WI38 (cell line): ENCODE data around the gene VKORC1L1.
"Not testable (repeated sequence)": the region's sequence is repeated elsewhere in the genome, so short reads cannot be mapped to it uniquely, and the experiment has no call there.

Experiments
- H3K4me3 ChIP-seq: 2 replicates; pipeline ENCODE4 v1.5.1; 2011; ENCODE audit warnings: low read depth, mild to moderate bottlenecking, control low read depth, low read length
- TF ChIP-seq, protein P1 (sequence below): IDR thresholded peaks from 2 replicates; pipeline ENCODE4 v1.5.1; 2012; ENCODE audit warnings: low read depth, mild to moderate bottlenecking, control low read depth, low read length

The VKORC1L1 gene

DNA sequence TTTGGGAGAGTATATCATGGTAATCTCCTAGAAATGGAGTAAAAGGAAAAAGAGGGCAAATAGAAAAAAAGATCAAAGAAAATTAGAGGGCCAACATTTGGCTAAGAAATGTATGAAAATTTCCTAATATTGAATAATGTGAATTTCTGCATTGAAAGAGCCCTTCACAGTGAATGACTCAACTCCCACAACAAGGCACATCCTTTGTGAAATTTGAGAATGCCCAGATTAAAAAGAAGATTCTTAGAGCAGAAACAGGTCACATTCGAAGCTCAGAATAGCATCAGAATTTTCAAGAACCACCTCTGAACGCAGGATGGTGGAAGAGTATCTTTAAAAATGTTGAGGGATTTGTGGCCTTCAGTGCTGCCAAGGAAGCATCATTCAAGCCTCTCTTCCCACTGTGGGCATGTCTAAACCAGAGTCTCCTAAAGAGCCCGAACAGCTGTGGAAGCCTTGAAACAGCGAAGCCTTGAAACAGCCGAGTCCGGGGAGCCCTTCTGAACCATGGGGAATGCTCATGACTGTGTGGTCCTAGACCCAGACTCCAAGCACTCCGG is 65.5 kb downstream of the VKORC1L1 start:
- H3K4me3 ChIP-seq = no peak overlapping the region
- TF ChIP-seq, protein P1, sequence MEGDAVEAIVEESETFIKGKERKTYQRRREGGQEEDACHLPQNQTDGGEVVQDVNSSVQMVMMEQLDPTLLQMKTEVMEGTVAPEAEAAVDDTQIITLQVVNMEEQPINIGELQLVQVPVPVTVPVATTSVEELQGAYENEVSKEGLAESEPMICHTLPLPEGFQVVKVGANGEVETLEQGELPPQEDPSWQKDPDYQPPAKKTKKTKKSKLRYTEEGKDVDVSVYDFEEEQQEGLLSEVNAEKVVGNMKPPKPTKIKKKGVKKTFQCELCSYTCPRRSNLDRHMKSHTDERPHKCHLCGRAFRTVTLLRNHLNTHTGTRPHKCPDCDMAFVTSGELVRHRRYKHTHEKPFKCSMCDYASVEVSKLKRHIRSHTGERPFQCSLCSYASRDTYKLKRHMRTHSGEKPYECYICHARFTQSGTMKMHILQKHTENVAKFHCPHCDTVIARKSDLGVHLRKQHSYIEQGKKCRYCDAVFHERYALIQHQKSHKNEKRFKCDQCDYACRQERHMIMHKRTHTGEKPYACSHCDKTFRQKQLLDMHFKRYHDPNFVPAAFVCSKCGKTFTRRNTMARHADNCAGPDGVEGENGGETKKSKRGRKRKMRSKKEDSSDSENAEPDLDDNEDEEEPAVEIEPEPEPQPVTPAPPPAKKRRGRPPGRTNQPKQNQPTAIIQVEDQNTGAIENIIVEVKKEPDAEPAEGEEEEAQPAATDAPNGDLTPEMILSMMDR = no peak

DNA sequence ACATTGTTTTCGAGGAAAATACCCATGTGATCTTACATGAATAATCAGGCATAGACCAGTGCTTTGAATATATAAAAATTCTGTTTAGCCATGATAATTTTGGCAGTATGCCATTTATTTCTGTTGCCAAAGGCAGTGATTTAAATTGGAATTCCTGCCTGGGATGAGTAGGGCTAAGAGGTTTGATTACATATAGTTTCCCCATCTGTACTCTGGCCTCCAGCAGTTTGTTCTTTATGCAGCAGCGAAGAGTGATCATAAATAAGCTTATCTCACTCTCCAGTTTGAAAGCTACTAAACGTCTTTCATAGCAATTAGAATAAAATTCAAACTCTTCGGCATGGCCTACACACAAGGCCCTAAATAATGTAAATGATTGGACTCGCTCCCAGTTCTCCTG is 72.9 kb downstream of the VKORC1L1 start:
- not testable (repeated sequence) for H3K4me3 ChIP-seq

DNA sequence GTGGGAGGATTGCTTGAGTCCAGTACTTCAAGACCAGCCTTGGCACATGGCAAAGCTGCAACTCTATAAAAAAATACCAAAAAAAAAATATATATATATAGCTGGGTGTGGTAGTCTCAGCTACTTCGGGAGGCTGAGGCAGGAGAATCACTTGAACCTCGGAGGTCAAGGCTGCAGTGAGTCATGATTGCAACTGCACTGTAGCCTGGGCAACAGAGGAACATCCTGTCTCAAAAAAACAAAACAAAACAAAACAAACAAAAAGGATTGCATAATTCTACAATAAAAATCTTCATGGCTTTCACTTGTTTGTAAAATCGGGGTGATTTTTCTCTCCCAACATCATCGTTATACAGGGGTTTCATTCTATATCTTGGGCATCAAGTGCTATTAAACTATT is 74.0 kb downstream of the VKORC1L1 start:
- TF ChIP-seq, protein P1 = no peak
- no peak overlapping the region for H3K4me3 ChIP-seq

DNA sequence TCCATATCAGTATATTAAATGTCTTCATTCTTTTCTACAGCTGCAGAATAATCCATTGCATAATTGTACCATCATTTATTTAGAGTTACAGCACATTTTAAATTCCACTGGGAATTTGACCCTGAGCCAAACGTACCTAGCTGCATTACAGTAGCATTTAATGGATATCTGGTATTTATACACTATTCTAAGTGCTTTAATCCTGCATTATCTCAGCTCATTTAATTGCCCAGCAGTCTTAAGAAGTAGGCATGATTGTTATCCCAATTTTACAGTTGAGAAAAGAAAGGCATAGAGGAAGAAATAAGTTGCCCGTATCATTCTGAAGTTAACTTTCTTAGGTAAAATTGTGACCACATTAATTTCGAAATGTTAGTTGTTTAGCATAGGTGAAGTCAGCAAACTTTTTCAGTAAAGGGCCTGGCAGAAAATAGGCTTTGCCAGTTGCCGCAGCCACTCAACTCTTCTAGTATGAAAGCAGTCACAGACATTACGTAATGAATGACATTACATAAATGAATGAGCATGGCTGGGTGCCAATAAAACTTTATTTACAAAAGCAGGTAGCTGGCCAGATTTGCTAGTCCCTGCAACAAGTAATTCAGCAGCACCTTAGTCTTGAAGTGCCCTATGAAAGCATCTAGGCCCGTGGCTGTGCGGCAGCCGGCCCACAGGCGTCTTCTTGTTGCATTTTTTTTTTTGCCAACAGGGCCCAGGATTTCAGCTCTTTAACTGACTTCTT is 79.1 kb downstream of the VKORC1L1 start:
- H3K4me3 ChIP-seq = no peak overlapping the region
- TF ChIP-seq, protein P1 = no peak

DNA sequence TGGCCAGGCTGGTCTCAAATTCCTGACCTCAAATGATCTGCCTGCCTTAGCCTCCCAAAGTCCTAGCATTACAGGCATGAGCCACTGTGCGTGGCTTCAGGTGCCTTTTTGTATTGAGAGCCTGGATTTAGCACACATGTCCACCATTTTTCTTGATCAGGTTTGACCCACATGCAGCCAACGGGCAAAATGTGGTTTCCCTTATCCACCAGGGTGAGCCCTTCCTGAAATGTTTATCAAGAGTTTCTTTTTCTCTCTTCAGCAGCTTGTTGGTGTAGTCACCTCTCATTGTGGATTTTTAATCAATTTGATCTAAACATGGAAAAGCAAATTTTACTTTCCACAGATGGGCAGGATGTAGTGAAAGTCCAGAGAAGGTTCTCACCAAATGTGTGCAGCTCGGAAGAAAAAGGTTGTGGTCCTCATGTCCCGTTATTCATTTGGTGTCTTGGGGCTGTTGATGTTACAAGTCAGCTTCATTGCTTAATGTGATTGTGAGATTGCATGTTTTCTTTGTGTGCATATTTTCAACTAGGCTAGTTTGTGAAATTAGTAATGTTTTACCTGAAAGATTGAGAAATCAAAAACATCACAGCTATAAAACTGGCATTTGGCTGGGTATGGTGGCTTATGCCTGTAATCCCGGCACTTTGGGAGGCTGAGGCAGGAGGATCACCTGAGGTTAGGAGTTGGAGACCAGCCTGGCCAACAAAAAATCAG is 80.3 kb downstream of the VKORC1L1 start:
- TF ChIP-seq, protein P1 = no peak

DNA sequence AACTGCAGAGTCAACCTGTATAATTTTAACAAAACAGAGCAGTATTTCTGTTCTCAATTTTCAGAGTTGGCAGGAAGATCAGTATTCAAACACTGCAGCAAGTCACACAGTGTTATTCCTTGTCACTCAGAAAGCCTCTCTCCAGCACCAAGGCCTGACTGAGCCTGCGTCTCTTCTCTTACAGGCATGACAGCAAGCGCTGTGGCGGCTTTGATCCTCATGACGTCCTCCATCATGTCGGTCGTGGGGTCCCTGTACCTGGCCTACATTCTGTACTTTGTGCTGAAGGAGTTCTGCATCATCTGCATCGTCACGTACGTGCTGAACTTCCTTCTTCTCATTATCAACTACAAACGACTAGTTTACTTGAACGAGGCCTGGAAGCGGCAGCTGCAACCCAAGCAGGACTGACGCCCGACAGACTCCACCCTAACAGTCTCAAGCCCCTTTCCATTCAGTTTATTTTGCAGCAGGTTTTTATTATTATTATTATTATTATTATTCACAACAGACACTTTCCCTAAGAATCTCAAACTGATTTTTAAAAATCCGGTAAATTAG is 81.1 kb downstream of the VKORC1L1 start:
- TF ChIP-seq, protein P1 = no peak
- no peak overlapping the region for H3K4me3 ChIP-seq

More for the DNA sequence above, 80.3 kb downstream of the VKORC1L1 start:
- H3K4me3 ChIP-seq = no peak overlapping the region

DNA sequence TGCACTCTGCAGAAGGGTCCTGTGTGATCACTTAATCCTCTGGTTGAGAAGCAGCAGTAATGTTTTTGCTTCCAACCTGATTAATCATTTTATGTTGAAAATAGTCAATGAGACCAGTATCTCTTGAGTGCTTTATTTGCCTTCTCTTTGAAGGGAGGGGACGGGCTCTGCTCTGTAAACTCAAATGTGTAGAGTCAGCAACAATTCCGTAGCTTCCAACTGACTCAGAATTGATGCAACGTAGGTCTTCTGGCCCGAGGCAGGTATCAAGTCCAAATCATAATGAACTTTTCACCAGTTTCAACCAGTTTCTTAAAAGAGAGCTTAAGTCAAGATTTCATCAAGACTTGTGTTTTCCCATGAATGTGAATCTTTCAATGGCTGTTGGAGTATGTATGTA is 82.8 kb downstream of the VKORC1L1 start:
- TF ChIP-seq, protein P1 = no peak
- H3K4me3 ChIP-seq = no peak overlapping the region
